Loucy (cell line): ENCODE measurements around the gene GALNT11.

ENCODE experiments used
- EZH2phosphoT487 ChIP-seq: fragments of 200-600 bp; IDR thresholded peaks from 2 replicates; pipeline ENCODE4 v1.6.1; 2018; ENCODE audit warnings: antibody characterized with exemption, mild to moderate bottlenecking, moderate library complexity, borderline replicate concordance
- TF ChIP-seq, protein P1 (sequence below): fragments of 200-600 bp; sonication (generic); conservative IDR thresholded peaks from 2 replicates; pipeline ENCODE4 v1.5.1; 2014; ENCODE audit warnings: mild to moderate bottlenecking, antibody characterized with exemption, low read length

GRCh38 chr7:152046531-152046930, 21.1 kb downstream of the GALNT11 start:
- TF ChIP-seq, protein P1, sequence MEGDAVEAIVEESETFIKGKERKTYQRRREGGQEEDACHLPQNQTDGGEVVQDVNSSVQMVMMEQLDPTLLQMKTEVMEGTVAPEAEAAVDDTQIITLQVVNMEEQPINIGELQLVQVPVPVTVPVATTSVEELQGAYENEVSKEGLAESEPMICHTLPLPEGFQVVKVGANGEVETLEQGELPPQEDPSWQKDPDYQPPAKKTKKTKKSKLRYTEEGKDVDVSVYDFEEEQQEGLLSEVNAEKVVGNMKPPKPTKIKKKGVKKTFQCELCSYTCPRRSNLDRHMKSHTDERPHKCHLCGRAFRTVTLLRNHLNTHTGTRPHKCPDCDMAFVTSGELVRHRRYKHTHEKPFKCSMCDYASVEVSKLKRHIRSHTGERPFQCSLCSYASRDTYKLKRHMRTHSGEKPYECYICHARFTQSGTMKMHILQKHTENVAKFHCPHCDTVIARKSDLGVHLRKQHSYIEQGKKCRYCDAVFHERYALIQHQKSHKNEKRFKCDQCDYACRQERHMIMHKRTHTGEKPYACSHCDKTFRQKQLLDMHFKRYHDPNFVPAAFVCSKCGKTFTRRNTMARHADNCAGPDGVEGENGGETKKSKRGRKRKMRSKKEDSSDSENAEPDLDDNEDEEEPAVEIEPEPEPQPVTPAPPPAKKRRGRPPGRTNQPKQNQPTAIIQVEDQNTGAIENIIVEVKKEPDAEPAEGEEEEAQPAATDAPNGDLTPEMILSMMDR = no peak
- no peak for TF ChIP-seq EZH2phosphoT487
